Activated CD4-positive, alpha-beta T cell treated with anti-CD3 and anti-CD28 coated beads, Interleukin-10, Interleukin-2, amounts not matched to agents 100 ng/mL and 50 ng/mL, durations not matched to agents 16 hours and 8 hours (primary cell): ENCODE measurements around the gene RYR1.

Experiments
- DNase-seq: peaks from one replicate; pipeline ENCODE4 v3.0.0-alpha.2; 2020

RYR1 gene

GRCh38 chr19:38429055-38429810, 4.3 kb upstream of the RYR1 start:
- DNase-seq = peak; percentile 73

- no peak for DNase-seq
Measured at GRCh38 chr19:38429811-38430156, 3.7 kb upstream of the RYR1 start.

- no peak for DNase-seq
Measured at GRCh38 chr19:38430931-38431330, 2.6 kb upstream of the RYR1 start.

- DNase-seq = no peak
Measured at GRCh38 chr19:38434549-38435051, 1.1 kb downstream of the RYR1 start.

- no peak for DNase-seq
Measured at GRCh38 chr19:38437295-38437694, 3.8 kb downstream of the RYR1 start.

- DNase-seq = no peak
Measured at GRCh38 chr19:38437917-38438316, 4.4 kb downstream of the RYR1 start.

- no peak for DNase-seq
Measured at GRCh38 chr19:38440592-38440991, 7.1 kb downstream of the RYR1 start.

GRCh38 chr19:38441657-38442348, 8.3 kb downstream of the RYR1 start:
- peak; percentile 39 for DNase-seq

- DNase-seq = no peak
Measured at GRCh38 chr19:38442736-38443135, 9.2 kb downstream of the RYR1 start.

- DNase-seq = no peak
Measured at GRCh38 chr19:38443458-38443999, 10.0 kb downstream of the RYR1 start.

GRCh38 chr19:38444026-38444425, 10.5 kb downstream of the RYR1 start:
- DNase-seq = no peak

- DNase-seq = no peak
Measured at GRCh38 chr19:38445362-38445761, 11.9 kb downstream of the RYR1 start.

- DNase-seq = no peak
Measured at GRCh38 chr19:38448225-38448624, 14.7 kb downstream of the RYR1 start.

GRCh38 chr19:38449518-38449917, 16.0 kb downstream of the RYR1 start:
- DNase-seq = no peak

GRCh38 chr19:38451036-38451435, 17.5 kb downstream of the RYR1 start:
- no peak for DNase-seq

- no peak for DNase-seq
Measured at GRCh38 chr19:38451629-38452028, 18.1 kb downstream of the RYR1 start.

GRCh38 chr19:38452430-38453366, 19.2 kb downstream of the RYR1 start:
- DNase-seq = peak; percentile 55

- no peak for DNase-seq
Measured at GRCh38 chr19:38453596-38453995, 20.1 kb downstream of the RYR1 start.

- no peak for DNase-seq
Measured at GRCh38 chr19:38455031-38455430, 21.5 kb downstream of the RYR1 start.

- DNase-seq = no peak
Measured at GRCh38 chr19:38457202-38457601, 23.7 kb downstream of the RYR1 start.

GRCh38 chr19:38457690-38458405, 24.4 kb downstream of the RYR1 start:
- no peak for DNase-seq

- no peak for DNase-seq
Measured at GRCh38 chr19:38458991-38459390, 25.5 kb downstream of the RYR1 start.
